ENCODE data around the gene GABPB1.

GABPB1 gene

GRCh38 chr15:50244959-50245624, 109.9 kb downstream of the GABPB1 start:
- DNase-seq, result no peak

- no peak for DNase-seq
These were observed 110.8 kb downstream of the GABPB1 start for GRCh38 chr15:50244153-50244552.

- DNase-seq, result no peak
These were observed 113.1 kb downstream of the GABPB1 start for GRCh38 chr15:50241684-50242450.

GRCh38 chr15:50238255-50238654, 116.7 kb downstream of the GABPB1 start:
- DNase-seq, result no peak

GRCh38 chr15:50236433-50236832, 118.6 kb downstream of the GABPB1 start:
- no peak for DNase-seq

GRCh38 chr15:50235794-50236193, 119.2 kb downstream of the GABPB1 start:
- no peak for DNase-seq

- no peak for DNase-seq
These were observed 120.2 kb downstream of the GABPB1 start for GRCh38 chr15:50234764-50235163.

- DNase-seq, result no peak
These were observed 121.7 kb downstream of the GABPB1 start for GRCh38 chr15:50233192-50233736.

GRCh38 chr15:50232791-50233190, 122.2 kb downstream of the GABPB1 start:
- DNase-seq, result no peak

- DNase-seq, result no peak
These were observed 123.2 kb downstream of the GABPB1 start for GRCh38 chr15:50231761-50232160.

- no peak for DNase-seq
These were observed 125.7 kb downstream of the GABPB1 start for GRCh38 chr15:50229336-50229735.

- DNase-seq, result no peak
These were observed 126.1 kb downstream of the GABPB1 start for GRCh38 chr15:50228866-50229265.

- no peak for DNase-seq
These were observed 127.9 kb downstream of the GABPB1 start for GRCh38 chr15:50227076-50227475.

- no peak for DNase-seq
These were observed 129.1 kb downstream of the GABPB1 start for GRCh38 chr15:50225938-50226337.

Measured in amygdala (tissue), 56 donors.